K562 (cell line): Measurements from ENCODE around the gene COL20A1. TPM values are rescaled to one million over a fixed set of nuclear protein-coding genes. Genes with fewer than 3 reads are reported as not detected.

ENCODE experiments used
- ATAC-seq: fragments of 200-7000 bp; cut with Tn5 transposase; 3 replicates; pipeline ENCODE4 v1.9.1; 2020; ENCODE audit warnings: moderate library complexity
- BruUV-seq: library from RNA; stranded (reverse); fragments of 400-500 nt; replicated peaks from 2 replicates; lab custom pipeline; 2021; lab: Mats Ljungman, UMichigan
- CTCF ChIA-PET: fragments of 300-600 bp; formaldehyde crosslinking; extraction: SDS; loops from one replicate; lab custom pipeline; 2021; ENCODE audit warnings: low intra/inter-chr PET ratio; lab: Yijun Ruan, JAX
- POLR2A ChIA-PET: fragments of 300-600, 350-650 bp; sonication (Branson Sonifier 250); formaldehyde crosslinking; extraction: SDS; loops from one replicate; lab custom pipeline; 2021; ENCODE audit warnings: antibody characterized with exemption, inconsistent platforms; lab: Yijun Ruan, JAX
- DNase-seq, 4 experiments: peaks; one replicate each; pipeline versions ENCODE4 v3.0.0 to v3.0.0-alpha.2; 2011 to 2018; ENCODE audit warnings: low spot score in 3 of 4, mixed read lengths in 3 of 4; ENCODE audit errors: extremely low read depth in 1 of 4
- FAIRE-seq: peaks from 2 replicates; lab custom pipeline; 2011; peaks lifted over from hg19 to GRCh38; lab: Jason Lieb, UNC
- H2AFZ ChIP-seq: 2 replicates; pipeline ENCODE4 v1.6.0; 2011; ENCODE audit warnings: low read depth, low read length, control low read depth, inconsistent platforms
- H3K27ac ChIP-seq: fragments of 200-600 bp; 3 replicates; pipeline ENCODE4 v1.8.0; 2011; ENCODE audit warnings: low read depth, mild to moderate bottlenecking, control low read depth, inconsistent platforms, low read length, moderate library complexity, mixed read lengths; ENCODE audit errors: extremely low read depth
- H3K27me3 ChIP-seq, 2 experiments: fragments of 300-600 bp in 1 of 2; 2 replicates in 1 of 2; 3 replicates in 1 of 2; pipeline versions ENCODE4 v1.6.0 to v1.8.0; 2011; ENCODE audit warnings: inconsistent platforms in 2 of 2, low read length in 2 of 2, mild to moderate bottlenecking in 1 of 2, mixed read lengths in 1 of 2, moderate library complexity in 1 of 2; ENCODE audit not compliant: control insufficient read depth in 2 of 2, insufficient read depth in 2 of 2
- H3K36me3 ChIP-seq: fragments of 300-600 bp; 3 replicates; pipeline ENCODE4 v1.8.0; 2011; ENCODE audit warnings: mild to moderate bottlenecking, low read length, inconsistent platforms; ENCODE audit not compliant: control insufficient read depth, insufficient read depth
- H3K4me1 ChIP-seq, 2 experiments: fragments of 200-600 bp in 1 of 2; replicated peaks in 1 of 2; 2 replicates in 1 of 2; 3 replicates in 1 of 2; pipeline versions ENCODE4 v1.5.1 to v1.8.0; 2011; ENCODE audit warnings: inconsistent platforms in 2 of 2, low read length in 2 of 2, mild to moderate bottlenecking in 1 of 2, mixed read lengths in 1 of 2, moderate library complexity in 1 of 2; ENCODE audit not compliant: control insufficient read depth in 2 of 2, insufficient read depth in 2 of 2
- H3K4me2 ChIP-seq: 2 replicates; pipeline ENCODE4 v1.6.1; 2011; ENCODE audit warnings: low read length, control low read depth, inconsistent platforms, mixed read lengths; ENCODE audit not compliant: insufficient read depth
- H3K4me3 ChIP-seq: fragments of 200-600 bp; sonication (generic), shearing (Covaris generic); 2 replicates; pipeline ENCODE4 v1.5.1; 2016; ENCODE audit warnings: control low read depth, inconsistent platforms
- H3K79me2 ChIP-seq: fragments of 200-600 bp; 3 replicates; pipeline ENCODE4 v1.8.0; 2011; ENCODE audit warnings: low read length, inconsistent platforms; ENCODE audit not compliant: control insufficient read depth, insufficient read depth
- H3K9ac ChIP-seq, 2 experiments: 2 replicates each; pipeline versions ENCODE4 v1.6.0 to v1.6.1; 2011; ENCODE audit warnings: low read depth in 2 of 2, low read length in 2 of 2, control low read depth in 1 of 2, inconsistent platforms in 1 of 2, mild to moderate bottlenecking in 1 of 2, mixed read lengths in 1 of 2; ENCODE audit not compliant: insufficient read depth in 1 of 2
- H3K9me1 ChIP-seq: one replicate; pipeline ENCODE4 v1.6.0; 2011; ENCODE audit warnings: inconsistent platforms, mild to moderate bottlenecking, low read length, moderate library complexity; ENCODE audit not compliant: control insufficient read depth, insufficient read depth
- H3K9me3 ChIP-seq: replicated peaks from 2 replicates; pipeline ENCODE4 v1.5.1; 2011; ENCODE audit warnings: low read depth, low read length, inconsistent platforms; ENCODE audit not compliant: control insufficient read depth, insufficient read depth
- H4K20me1 ChIP-seq: replicated peaks from 2 replicates; pipeline ENCODE4 v1.6.1; 2011; ENCODE audit warnings: low read length, inconsistent platforms, mixed read lengths; ENCODE audit not compliant: control insufficient read depth, insufficient read depth
- ARHGAP35 ChIP-seq: fragments of 450-650 bp; IDR thresholded peaks from 2 replicates; pipeline ENCODE4 v1.6.1; 2018; ENCODE audit not compliant: partially characterized antibody
- CREBBP ChIP-seq: IDR thresholded peaks from one replicate; pipeline ENCODE4 v1.6.1; 2012; ENCODE audit warnings: low read depth, mild to moderate bottlenecking, control low read depth, inconsistent platforms, low read length
- POLR2AphosphoS2 ChIP-seq: IDR thresholded peaks from 2 replicates; pipeline ENCODE4 v1.6.1; 2012; ENCODE audit warnings: low read length, improper control_type of control experiment
- POLR2G ChIP-seq: fragments of 200-400 bp; formaldehyde crosslinking; IDR thresholded peaks from 2 replicates; pipeline ENCODE4 v1.6.1; 2017; ENCODE audit warnings: low read depth, mild to moderate bottlenecking, antibody characterized with exemption, low read length, moderate library complexity
- RBM22 ChIP-seq: fragments of 200-400 bp; formaldehyde crosslinking; IDR thresholded peaks from 2 replicates; pipeline ENCODE4 v1.6.1; 2018; ENCODE audit warnings: low read length, low read depth; ENCODE audit not compliant: poor library complexity, severe bottlenecking
- TAL1 ChIP-seq: fragments of 450-650 bp; IDR thresholded peaks from 2 replicates; pipeline ENCODE4 v1.6.1; 2016; ENCODE audit warnings: mild to moderate bottlenecking
- WGBS: fragments of 100-300 bp; shearing (Covaris generic); methylation state at CpG from one replicate; pipeline ENCODE4 v1.1.6; 2016; ENCODE audit warnings: low coverage, mixed read lengths; ENCODE audit not compliant: insufficient coverage; ENCODE audit errors: missing lambda C conversion rate; 5-methylcytosine and 5-hydroxymethylcytosine counted together
- in situ Hi-C: fragments of 300-500 bp; cut with MboI; formaldehyde crosslinking; loops from 4 replicates; pipeline ENCODE4 v1.15.0; 2018; ENCODE audit warnings: inconsistent platforms, mixed read lengths
- intact Hi-C: fragments of 100-400 bp; cut with micrococcal nuclease; formaldehyde crosslinking; loops from 2 replicates; pipeline ENCODE4 v1.14.2; 2022
- polyA plus RNA-seq, 8 experiments: library from polyadenylated mRNA; depleted of rRNA in 4 of 8; stranded (reverse) in 5 of 8; unstranded in 3 of 8; fragments of >200 nt; fragmentation: Nextera tagmentation in 2 of 8; fragmentation: Illumina TruSeq in 1 of 8; extraction: Ambion mirVana in 2 of 8; extraction: Trizol in 1 of 8; gene quantifications; 2 replicates each; pipeline versions ENCODE4 v1.2.1 to v1.2.3, GENCODE V29; 2011 to 2014; ENCODE audit warnings: inconsistent platforms in 1 of 8, missing spikeins in 1 of 8
- total RNA-seq, 7 experiments: library from RNA; depleted of rRNA in 6 of 7; stranded (reverse); fragments of >200 nt in 6 of 7; fragmentation: Illumina TruSeq in 2 of 7; extraction: Trizol in 2 of 7; gene quantifications; 2 replicates each; pipeline versions ENCODE4 v1.2.1 to v1.2.3, GENCODE V29; 2011 to 2021; ENCODE audit warnings: low replicate concordance in 1 of 7

The COL20A1 gene
- total and polyA plus RNA-seq, 9 of the 15 experiments (the other 6 are each of a cell fraction or from before 2014, with no cell fraction given) = not detected

DNA sequence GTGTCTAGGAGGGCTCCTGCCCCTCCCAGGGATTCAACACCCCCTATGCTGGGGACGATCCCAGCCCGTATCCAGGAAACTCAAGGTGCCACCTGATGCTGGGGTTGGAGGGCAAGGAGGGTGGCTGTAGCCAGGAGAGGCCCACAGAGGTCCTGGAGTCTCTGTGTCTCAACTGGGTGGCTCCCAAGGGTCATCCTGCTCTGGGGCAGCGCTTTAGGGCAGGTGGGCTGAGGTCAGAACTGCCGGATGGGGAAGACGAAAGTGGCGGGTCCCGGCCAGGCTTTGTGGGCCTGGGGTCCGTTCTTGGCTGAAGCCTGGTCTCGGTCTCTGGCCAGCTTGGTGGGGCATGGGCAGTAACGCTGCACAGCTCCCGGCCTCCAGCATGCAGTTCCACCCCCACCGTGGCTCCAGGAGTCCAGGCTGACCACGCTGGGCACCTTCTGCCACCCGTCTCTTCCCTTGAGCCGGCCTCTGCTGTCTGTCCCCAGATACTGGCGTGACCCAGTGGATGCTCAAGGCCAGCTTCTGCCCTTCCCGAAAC lies 2.8 kb upstream of the COL20A1 start:
- Histone ChIP-seq H4K20me1 (peaks cover 28% of the 10 kb centered on the region), H3K79me2 (no peaks in the 10 kb centered on the region), H3K9me1 (peaks cover 10% of the 10 kb centered on the region), H3K27me3 (peaks cover 3 to 8% of the 10 kb centered on the region in 2 experiments; a peak in 3 of 5 replicates), H3K36me3 (peaks cover 34% of the 10 kb centered on the region; the same call in 1 of the 3 replicates), H3K9ac (peak overlapping the region in 1 of 2 experiments; percentile 87; a peak in 1 of 4 replicates), H3K4me1 (peaks cover 0 to 63% of the 10 kb centered on the region in 2 experiments; a peak in 2 of 5 replicates)
- WGBS = 92% methylated on average over 6 of the region's 17 CpGs
- in situ Hi-C loops = no loop called here
- no peak for ATAC-seq
- CTCF ChIA-PET = no interaction called here
- TF ChIP-seq TAL1 = no peak
- TF ChIP-seq RBM22 = peak; percentile 32
- TF ChIP-seq POLR2AphosphoS2 = 0 out of 2 replicates have a peak, but pooled peaks have one; percentile 6
- no peak for TF ChIP-seq CREBBP
- peak; percentile 65; the same call in 1 of the 2 replicates for TF ChIP-seq POLR2G
- no peak for TF ChIP-seq ARHGAP35
- TF ChIP-seq, all 486 proteins: peak for 3
- H2AFZ ChIP-seq = no peak overlapping the region
- intact Hi-C loops = loop anchor here (5.0 kb wide), 1 partner anchor 63 kb away; no protein-coding TSS in a partner anchor
- H3K27ac ChIP-seq = no peak overlapping the region
- POLR2A ChIA-PET = no interaction called here
- FAIRE-seq (no peak), DNase-seq (no peak)
- no peak overlapping the region for H3K4me2 ChIP-seq
- H3K4me3 ChIP-seq = no peak overlapping the region
- no TSS peak for BruUV-seq
- no peaks in the 10 kb centered on the region for H3K9me3 ChIP-seq
